H9 (cell line): ENCODE measurements around the gene ZNF80. TPM values are rescaled to one million over a fixed set of nuclear protein-coding genes. Genes with fewer than 3 reads are reported as not detected.

Source experiments
- DNase-seq: peaks from one replicate; pipeline ENCODE4 v3.0.0-alpha.2; 2017
- H2AFZ ChIP-seq: one replicate; pipeline ENCODE4 v1.6.1; 2013; ENCODE audit warnings: mild to moderate bottlenecking, low read length, control low read depth, moderate library complexity
- H2AK5ac ChIP-seq: 2 replicates; pipeline ENCODE4 v1.6.1; 2013; ENCODE audit warnings: low read length, control low read depth, mixed read lengths; ENCODE audit not compliant: insufficient read length
- H2BK120ac ChIP-seq: one replicate; pipeline ENCODE4 v1.6.1; 2013; ENCODE audit warnings: low read depth, mild to moderate bottlenecking, low read length, control low read depth, inconsistent platforms; ENCODE audit not compliant: poor library complexity, severe bottlenecking
- H2BK12ac ChIP-seq: 2 replicates; pipeline ENCODE4 v1.6.1; 2013; ENCODE audit warnings: low read length, control low read depth, mixed read lengths, low read depth; ENCODE audit not compliant: insufficient read length
- H2BK15ac ChIP-seq: 2 replicates; pipeline ENCODE4 v1.6.1; 2013; ENCODE audit warnings: low read depth, low read length, control low read depth
- H2BK20ac ChIP-seq: one replicate; pipeline ENCODE4 v1.6.1; 2013; ENCODE audit warnings: low read depth, mild to moderate bottlenecking, low read length, control low read depth, inconsistent platforms; ENCODE audit not compliant: poor library complexity, severe bottlenecking
- H2BK5ac ChIP-seq: 2 replicates; pipeline ENCODE4 v1.6.1; 2013; ENCODE audit warnings: low read length, control low read depth, mixed read lengths; ENCODE audit not compliant: insufficient read length
- H3K14ac ChIP-seq: 2 replicates; pipeline ENCODE4 v1.6.1; 2013; ENCODE audit warnings: low read length, control low read depth; ENCODE audit not compliant: insufficient read depth
- H3K18ac ChIP-seq: 2 replicates; pipeline ENCODE4 v1.6.1; 2013; ENCODE audit warnings: low read depth, mild to moderate bottlenecking, mixed read lengths, low read length, control low read depth; ENCODE audit not compliant: insufficient read length
- H3K23ac ChIP-seq: 2 replicates; pipeline ENCODE4 v1.6.1; 2013; ENCODE audit warnings: low read length, control low read depth, mixed read lengths, low read depth; ENCODE audit not compliant: insufficient read length
- H3K23me2 ChIP-seq: 2 replicates; pipeline ENCODE4 v1.6.1; 2013; ENCODE audit warnings: low read depth, mild to moderate bottlenecking, mixed read lengths, low read length, control low read depth; ENCODE audit not compliant: insufficient read length, poor library complexity, severe bottlenecking
- H3K27ac ChIP-seq: 2 replicates; pipeline ENCODE4 v1.5.1; 2013; ENCODE audit warnings: low read length, control low read depth, mixed read lengths, low read depth; ENCODE audit not compliant: insufficient read length
- H3K27me3 ChIP-seq: 2 replicates; pipeline ENCODE4 v1.6.1; 2013; ENCODE audit warnings: low read length, control low read depth, inconsistent platforms; ENCODE audit not compliant: insufficient read depth
- H3K4ac ChIP-seq: 2 replicates; pipeline ENCODE4 v1.6.1; 2013; ENCODE audit warnings: low read depth, mild to moderate bottlenecking, control low read depth, inconsistent platforms, low read length, moderate library complexity
- H3K4me1 ChIP-seq: 2 replicates; pipeline ENCODE4 v1.6.1; 2013; ENCODE audit warnings: low read length, control low read depth, inconsistent platforms; ENCODE audit not compliant: insufficient read depth
- H3K4me2 ChIP-seq: 2 replicates; pipeline ENCODE4 v1.6.1; 2013; ENCODE audit warnings: low read length, control low read depth, mixed read lengths; ENCODE audit not compliant: insufficient read length, insufficient read depth
- H3K56ac ChIP-seq: 2 replicates; pipeline ENCODE4 v1.6.1; 2013; ENCODE audit warnings: low read depth, mild to moderate bottlenecking, mixed read lengths, low read length, control low read depth; ENCODE audit not compliant: insufficient read length
- H3K79me1 ChIP-seq: 2 replicates; pipeline ENCODE4 v1.6.1; 2013; ENCODE audit warnings: low read depth, mild to moderate bottlenecking, moderate library complexity, low read length, control low read depth, inconsistent platforms; ENCODE audit not compliant: insufficient read depth, poor library complexity, severe bottlenecking
- H3K79me2 ChIP-seq: 2 replicates; pipeline ENCODE4 v1.6.1; 2013; ENCODE audit warnings: low read length, control low read depth, inconsistent platforms; ENCODE audit not compliant: insufficient read depth
- H3K9ac ChIP-seq: 2 replicates; pipeline ENCODE4 v1.6.1; 2013; ENCODE audit warnings: low read length, control low read depth, mixed read lengths; ENCODE audit not compliant: insufficient read length; ENCODE audit errors: extremely low read depth
- H3K9me3 ChIP-seq: one replicate; pipeline ENCODE4 v1.6.1; 2013; ENCODE audit warnings: low read depth, low read length, inconsistent platforms; ENCODE audit not compliant: control insufficient read depth
- H3T11ph ChIP-seq: one replicate; pipeline ENCODE4 v1.6.1; 2013; ENCODE audit warnings: mild to moderate bottlenecking, low read length, control low read depth, inconsistent platforms
- H4K20me1 ChIP-seq: one replicate; pipeline ENCODE4 v1.6.1; 2013; ENCODE audit not compliant: control insufficient read depth, insufficient read length, insufficient read depth
- H4K5ac ChIP-seq: 2 replicates; pipeline ENCODE4 v1.6.1; 2013; ENCODE audit warnings: low read depth, mild to moderate bottlenecking, mixed read lengths, low read length, control low read depth; ENCODE audit not compliant: insufficient read length
- H4K8ac ChIP-seq: replicated peaks from 2 replicates; pipeline ENCODE4 v1.6.1; 2013; ENCODE audit warnings: low read length, control low read depth, mixed read lengths, low read depth; ENCODE audit not compliant: insufficient read length
- H4K91ac ChIP-seq: 2 replicates; pipeline ENCODE4 v1.6.1; 2013; ENCODE audit warnings: low read depth, mild to moderate bottlenecking, moderate library complexity, mixed read lengths, low read length, control low read depth; ENCODE audit not compliant: insufficient read length
- H3K27ac Mint-ChIP-seq, 3 experiments: 2 replicates in 2 of 3; 3 replicates in 1 of 3; pipeline ENCODE4 v1.8.0; 2020 to 2021; ENCODE audit warnings: mixed read lengths in 3 of 3, mild to moderate bottlenecking in 1 of 3, moderate library complexity in 1 of 3
- H3K27me3 Mint-ChIP-seq: 2 replicates; pipeline ENCODE4 v1.8.0; 2021; ENCODE audit warnings: low read depth, mild to moderate bottlenecking, moderate library complexity, mixed read lengths
- H3K36me3 Mint-ChIP-seq, 3 experiments: 2 replicates in 2 of 3; 3 replicates in 1 of 3; pipeline ENCODE4 v1.8.0; 2020 to 2021; ENCODE audit warnings: low read depth in 3 of 3, mixed read lengths in 3 of 3; ENCODE audit not compliant: insufficient read depth in 1 of 3
- H3K4me1 Mint-ChIP-seq, 2 experiments: 2 replicates each; pipeline ENCODE4 v1.8.0; 2020; ENCODE audit warnings: mixed read lengths in 2 of 2
- H3K4me3 Mint-ChIP-seq, 2 experiments: 2 replicates in 1 of 2; 3 replicates in 1 of 2; pipeline ENCODE4 v1.8.0; 2020 to 2021; ENCODE audit warnings: mild to moderate bottlenecking in 2 of 2, mixed read lengths in 2 of 2, moderate library complexity in 1 of 2
- H3K9me3 Mint-ChIP-seq, 2 experiments: 2 replicates in 1 of 2; 3 replicates in 1 of 2; pipeline ENCODE4 v1.8.0; 2020; ENCODE audit warnings: mild to moderate bottlenecking in 2 of 2, mixed read lengths in 2 of 2, moderate library complexity in 1 of 2
- CTCF ChIP-seq: fragments of 200-600 bp; sonication (generic); conservative IDR thresholded peaks from 3 replicates; pipeline ENCODE4 v1.8.0; 2021; ENCODE audit warnings: antibody characterized with exemption, mild to moderate bottlenecking
- WGBS: extraction: QIAGEN DNeasy Blood & Tissue Kit; methylation state at CpG from one replicate; pipeline ENCODE4 v1.1.7; 2013; ENCODE audit warnings: missing lambda C conversion rate, low lambda C conversion rate, mixed read lengths; ENCODE audit not compliant: insufficient read length; ENCODE audit errors: extremely low coverage; 5-methylcytosine and 5-hydroxymethylcytosine counted together
- total RNA-seq: library from RNA; stranded (reverse); gene quantifications from 2 replicates; pipeline ENCODE4 v1.2.1, GENCODE V29; 2021

Gene ZNF80
- total RNA-seq, 1 experiment from 2014 or later = not detected

GRCh38 chr3:114207768-114208167 is 29.6 kb downstream of the ZNF80 start:
- Histone ChIP-seq H2AFZ (no peak overlapping the region), H2BK20ac (no peak overlapping the region), H2BK120ac (no peak overlapping the region), H4K20me1 (no peaks in the 10 kb centered on the region), H3K79me1 (no peaks in the 10 kb centered on the region), H3K23ac (no peak overlapping the region), H3K79me2 (no peaks in the 10 kb centered on the region), H3K9ac (no peak overlapping the region), H3K27ac (no peak overlapping the region), H3K23me2 (no peaks in the 10 kb centered on the region), H3K27me3 (no peaks in the 10 kb centered on the region; the same call in 1 of the 2 replicates), H3K9me3 (no peaks in the 10 kb centered on the region), H3K14ac (no peak overlapping the region), H4K8ac (no peak overlapping the region), H3K4me1 (no peaks in the 10 kb centered on the region; the same call in 1 of the 2 replicates), H2AK5ac (no peak overlapping the region), H4K91ac (no peak overlapping the region), H4K5ac (no peak overlapping the region), H3K4me2 (no peak overlapping the region), H3T11ph (no peak overlapping the region), H2BK12ac (no peak overlapping the region), H3K18ac (no peak overlapping the region), H2BK5ac (no peak overlapping the region), H3K56ac (no peak overlapping the region), H2BK15ac (no peak overlapping the region), H3K4ac (no peak overlapping the region)
- no peak overlapping the region for H3K4me3 Mint-ChIP-seq
- H3K27ac Mint-ChIP-seq = no peak overlapping the region
- DNase-seq = no peak
- no CpG with 5 or more reads among the region's 4 CpGs for WGBS
- no peak for TF ChIP-seq CTCF
- H3K36me3 Mint-ChIP-seq = no peaks in the 10 kb centered on the region
- H3K9me3 Mint-ChIP-seq = peaks cover 0 to 6% of the 10 kb centered on the region in 2 experiments; a peak in 1 of 5 replicates
- no peaks in the 10 kb centered on the region for H3K27me3 Mint-ChIP-seq
- peaks cover 4 to 7% of the 10 kb centered on the region in 2 experiments; a peak in 3 of 4 replicates for H3K4me1 Mint-ChIP-seq
